K562 (cell line): ENCODE results near the gene KCTD13. TPM values are rescaled to one million over a fixed set of nuclear protein-coding genes. Genes with fewer than 3 reads are reported as not detected.

Source experiments
- polyA plus RNA-seq, 8 experiments: library from polyadenylated mRNA; depleted of rRNA in 4 of 8; stranded (reverse) in 5 of 8; unstranded in 3 of 8; fragments of >200 nt; fragmentation: Nextera tagmentation in 2 of 8; fragmentation: Illumina TruSeq in 1 of 8; extraction: Ambion mirVana in 2 of 8; extraction: Trizol in 1 of 8; gene quantifications; 2 replicates each; pipeline versions ENCODE4 v1.2.1 to v1.2.3, GENCODE V29; 2011 to 2014; ENCODE audit warnings: inconsistent platforms in 1 of 8, missing spikeins in 1 of 8
- total RNA-seq, 7 experiments: library from RNA; depleted of rRNA in 6 of 7; stranded (reverse); fragments of >200 nt in 6 of 7; fragmentation: Illumina TruSeq in 2 of 7; extraction: Trizol in 2 of 7; gene quantifications; 2 replicates each; pipeline versions ENCODE4 v1.2.1 to v1.2.3, GENCODE V29; 2011 to 2021; ENCODE audit warnings: low replicate concordance in 1 of 7
- TF ChIP-seq, protein P1 (sequence below), 2 experiments: fragments of 450-650 bp; formaldehyde crosslinking in 1 of 2; IDR thresholded peaks; 2 replicates each; pipeline versions ENCODE4 v1.4.0 to v1.6.1; 2014 to 2020; ENCODE audit warnings: mild to moderate bottlenecking in 2 of 2, borderline replicate concordance in 1 of 2, low read depth in 1 of 2

The KCTD13 gene
- total and polyA plus RNA-seq, 9 of the 15 experiments (the other 6 are each of a cell fraction or from before 2014, with no cell fraction given), result 1.0 to 20.6 (median 9.8) TPM

DNA sequence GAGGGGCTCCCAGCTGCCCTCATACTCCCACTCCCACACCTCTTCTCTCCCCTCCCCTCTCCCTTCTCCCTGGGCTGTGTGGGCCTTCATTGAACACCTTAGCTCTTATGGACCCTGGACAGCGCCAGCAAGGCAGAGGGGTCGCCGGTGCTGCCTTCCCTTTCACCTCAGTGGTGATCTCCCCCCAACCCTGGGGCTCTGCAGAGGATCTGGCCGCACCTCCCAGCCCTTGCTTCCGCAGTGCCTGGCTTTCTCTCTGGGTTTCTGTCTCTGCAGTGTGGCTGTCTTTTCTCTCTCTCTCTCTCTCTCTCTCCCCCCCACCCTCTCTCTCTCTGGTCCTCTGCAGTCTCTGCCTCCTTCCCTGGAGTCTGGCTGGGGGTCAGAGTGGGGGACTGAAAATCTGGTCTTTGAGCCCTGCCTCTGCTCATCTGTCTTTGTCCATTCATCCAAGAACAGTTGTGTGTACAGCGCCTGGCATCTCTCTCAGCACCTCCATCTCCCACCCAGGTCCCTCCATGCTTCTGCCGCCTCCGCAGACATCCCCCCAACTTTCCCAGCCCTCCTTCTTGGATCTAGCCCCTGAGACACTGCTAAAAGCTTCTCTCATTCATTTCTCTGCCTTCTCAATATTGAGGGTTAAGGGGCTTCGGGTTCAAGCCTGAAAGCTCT lies 27.8 kb downstream of the KCTD13 start (continued):
- TF ChIP-seq, protein P1, sequence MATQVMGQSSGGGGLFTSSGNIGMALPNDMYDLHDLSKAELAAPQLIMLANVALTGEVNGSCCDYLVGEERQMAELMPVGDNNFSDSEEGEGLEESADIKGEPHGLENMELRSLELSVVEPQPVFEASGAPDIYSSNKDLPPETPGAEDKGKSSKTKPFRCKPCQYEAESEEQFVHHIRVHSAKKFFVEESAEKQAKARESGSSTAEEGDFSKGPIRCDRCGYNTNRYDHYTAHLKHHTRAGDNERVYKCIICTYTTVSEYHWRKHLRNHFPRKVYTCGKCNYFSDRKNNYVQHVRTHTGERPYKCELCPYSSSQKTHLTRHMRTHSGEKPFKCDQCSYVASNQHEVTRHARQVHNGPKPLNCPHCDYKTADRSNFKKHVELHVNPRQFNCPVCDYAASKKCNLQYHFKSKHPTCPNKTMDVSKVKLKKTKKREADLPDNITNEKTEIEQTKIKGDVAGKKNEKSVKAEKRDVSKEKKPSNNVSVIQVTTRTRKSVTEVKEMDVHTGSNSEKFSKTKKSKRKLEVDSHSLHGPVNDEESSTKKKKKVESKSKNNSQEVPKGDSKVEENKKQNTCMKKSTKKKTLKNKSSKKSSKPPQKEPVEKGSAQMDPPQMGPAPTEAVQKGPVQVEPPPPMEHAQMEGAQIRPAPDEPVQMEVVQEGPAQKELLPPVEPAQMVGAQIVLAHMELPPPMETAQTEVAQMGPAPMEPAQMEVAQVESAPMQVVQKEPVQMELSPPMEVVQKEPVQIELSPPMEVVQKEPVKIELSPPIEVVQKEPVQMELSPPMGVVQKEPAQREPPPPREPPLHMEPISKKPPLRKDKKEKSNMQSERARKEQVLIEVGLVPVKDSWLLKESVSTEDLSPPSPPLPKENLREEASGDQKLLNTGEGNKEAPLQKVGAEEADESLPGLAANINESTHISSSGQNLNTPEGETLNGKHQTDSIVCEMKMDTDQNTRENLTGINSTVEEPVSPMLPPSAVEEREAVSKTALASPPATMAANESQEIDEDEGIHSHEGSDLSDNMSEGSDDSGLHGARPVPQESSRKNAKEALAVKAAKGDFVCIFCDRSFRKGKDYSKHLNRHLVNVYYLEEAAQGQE (IDR thresholded peaks at IDR 0.05; ENCODE audit: borderline replicate concordance), result peak; percentile 68
- TF ChIP-seq, protein P1 (CRISPR knock-in tag; IDR thresholded peaks at IDR 0.05; ENCODE audit: low read depth), result no peak
- TF ChIP-seq, all 486 proteins: peak for 3
